ENCODE data around the gene CAST. TPM values are rescaled to one million over a fixed set of nuclear protein-coding genes. Genes with fewer than 3 reads are reported as not detected.

Gene CAST
- total and polyA plus RNA-seq, 2 donors (not counting 1 experiment from before 2014, with no cell fraction given), result 41.0 to 231 TPM

- Mint-ChIP-seq H3K9me3 (ENCODE audit: insufficient read depth) (no peaks in the 10 kb centered on the region), H3K27me3 (no peaks in the 10 kb centered on the region), H3K4me3 (no peak overlapping the region), H3K27ac (no peak overlapping the region), H3K4me1 (peaks cover 11% of the 10 kb centered on the region)
- Histone ChIP-seq H4K20me1 (ENCODE audit: control insufficient read depth, insufficient read depth, low read length, poor library complexity, severe bottlenecking) (peaks cover 16% of the 10 kb centered on the region), H3K36me3 (replicated peaks in 1 of 2; ENCODE audit: control extremely low read depth in 1 of 2, control insufficient read depth in 1 of 2, extremely low read depth in 1 of 2, insufficient read depth in 2 of 2, low read length in 1 of 2) (peaks cover 4 to 57% of the 10 kb centered on the region in 2 experiments), H3K27me3 (replicated peaks in 1 of 4; ENCODE audit: control extremely low read depth in 1 of 4, control insufficient read depth in 3 of 4, insufficient read depth in 4 of 4, low read length in 3 of 4) (no peaks in the 10 kb centered on the region), H3K27ac (ENCODE audit: low read length in 2 of 2) (no peak overlapping the region), H3K4me2 (replicated peaks; ENCODE audit: low read depth, low read length, poor library complexity, severe bottlenecking) (no peak overlapping the region), H3K9ac (ENCODE audit: low read length) (no peak overlapping the region), H2AFZ (ENCODE audit: insufficient read depth, low read depth, low read length, poor library complexity, severe bottlenecking) (no peak overlapping the region), H3K79me2 (ENCODE audit: control insufficient read depth, insufficient read depth, low read length) (no peaks in the 10 kb centered on the region), H3K4me1 (ENCODE audit: control insufficient read depth in 2 of 2, insufficient read depth in 2 of 2, low read length in 2 of 2) (peaks cover 0 to 11% of the 10 kb centered on the region in 2 donors), H3K4me3 (ENCODE audit: control extremely low read depth in 1 of 5, extremely low read depth in 1 of 5, insufficient read depth in 1 of 5, low read depth in 2 of 5, low read length in 4 of 5) (no peak overlapping the region), H3K9me3 (ENCODE audit: control extremely low read depth in 1 of 3, control insufficient read depth in 2 of 3, insufficient read depth in 1 of 3, low read length in 2 of 3) (no peaks in the 10 kb centered on the region)
- ATAC-seq (ENCODE audit: low read depth) (no peak), DNase-seq (no peak)
- CTCF ChIA-PET, result no interaction called here
- intact Hi-C loops (cut with micrococcal nuclease), result no loop called here
- POLR2A ChIA-PET, result no interaction called here
- no peak for TF ChIP-seq EZH2 (IDR thresholded peaks at IDR 0.05; ENCODE audit: borderline replicate concordance, insufficient read depth, low read depth, low read length, poor library complexity, severe bottlenecking)
- TF ChIP-seq, protein P1, sequence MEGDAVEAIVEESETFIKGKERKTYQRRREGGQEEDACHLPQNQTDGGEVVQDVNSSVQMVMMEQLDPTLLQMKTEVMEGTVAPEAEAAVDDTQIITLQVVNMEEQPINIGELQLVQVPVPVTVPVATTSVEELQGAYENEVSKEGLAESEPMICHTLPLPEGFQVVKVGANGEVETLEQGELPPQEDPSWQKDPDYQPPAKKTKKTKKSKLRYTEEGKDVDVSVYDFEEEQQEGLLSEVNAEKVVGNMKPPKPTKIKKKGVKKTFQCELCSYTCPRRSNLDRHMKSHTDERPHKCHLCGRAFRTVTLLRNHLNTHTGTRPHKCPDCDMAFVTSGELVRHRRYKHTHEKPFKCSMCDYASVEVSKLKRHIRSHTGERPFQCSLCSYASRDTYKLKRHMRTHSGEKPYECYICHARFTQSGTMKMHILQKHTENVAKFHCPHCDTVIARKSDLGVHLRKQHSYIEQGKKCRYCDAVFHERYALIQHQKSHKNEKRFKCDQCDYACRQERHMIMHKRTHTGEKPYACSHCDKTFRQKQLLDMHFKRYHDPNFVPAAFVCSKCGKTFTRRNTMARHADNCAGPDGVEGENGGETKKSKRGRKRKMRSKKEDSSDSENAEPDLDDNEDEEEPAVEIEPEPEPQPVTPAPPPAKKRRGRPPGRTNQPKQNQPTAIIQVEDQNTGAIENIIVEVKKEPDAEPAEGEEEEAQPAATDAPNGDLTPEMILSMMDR (IDR thresholded peaks at IDR 0.05), result no peak
- 100% methylated on average over 2 of the region's 3 CpGs for WGBS (ENCODE audit: insufficient coverage)
Measured at GRCh38 chr5:96736937-96737336, 74.8 kb downstream of the CAST start.

- Histone ChIP-seq H3K27me3 (replicated peaks in 1 of 4; ENCODE audit: control extremely low read depth in 1 of 4, control insufficient read depth in 3 of 4, insufficient read depth in 4 of 4, low read length in 3 of 4) (no peaks in the 10 kb centered on the region), H3K9me3 (ENCODE audit: control extremely low read depth in 1 of 3, control insufficient read depth in 2 of 3, insufficient read depth in 1 of 3, low read length in 2 of 3) (no peaks in the 10 kb centered on the region), H3K4me2 (replicated peaks; ENCODE audit: low read depth, low read length, poor library complexity, severe bottlenecking) (no peak overlapping the region), H2AFZ (ENCODE audit: insufficient read depth, low read depth, low read length, poor library complexity, severe bottlenecking) (no peak overlapping the region), H3K4me3 (ENCODE audit: control extremely low read depth in 1 of 5, extremely low read depth in 1 of 5, insufficient read depth in 1 of 5, low read depth in 2 of 5, low read length in 4 of 5) (no peak overlapping the region), H3K36me3 (replicated peaks in 1 of 2; ENCODE audit: control extremely low read depth in 1 of 2, control insufficient read depth in 1 of 2, extremely low read depth in 1 of 2, insufficient read depth in 2 of 2, low read length in 1 of 2) (peaks cover 1 to 86% of the 10 kb centered on the region in 2 experiments), H3K27ac (ENCODE audit: low read length in 2 of 2) (no peak overlapping the region), H4K20me1 (ENCODE audit: control insufficient read depth, insufficient read depth, low read length, poor library complexity, severe bottlenecking) (no peaks in the 10 kb centered on the region), H3K79me2 (ENCODE audit: control insufficient read depth, insufficient read depth, low read length) (no peaks in the 10 kb centered on the region), H3K4me1 (ENCODE audit: control insufficient read depth in 2 of 2, insufficient read depth in 2 of 2, low read length in 2 of 2) (no peaks in the 10 kb centered on the region), H3K9ac (ENCODE audit: low read length) (no peak overlapping the region)
- intact Hi-C loops (cut with micrococcal nuclease), result no loop called here
- CTCF ChIA-PET, result interaction anchor here (1.3 to 2.6 kb wide), 2 partner anchors 11 to 422 kb away, joined by 4 to 22 read pairs; no protein-coding TSS in a partner anchor
- Mint-ChIP-seq H3K27ac (no peak overlapping the region), H3K4me1 (no peaks in the 10 kb centered on the region), H3K27me3 (no peaks in the 10 kb centered on the region), H3K9me3 (ENCODE audit: insufficient read depth) (no peaks in the 10 kb centered on the region), H3K4me3 (no peak overlapping the region)
- DNase-seq (no peak), ATAC-seq (ENCODE audit: low read depth) (no peak)
- POLR2A ChIA-PET, result no interaction called here
- 100% methylated on average over 1 of the region's 3 CpGs for WGBS (ENCODE audit: insufficient coverage)
- TF ChIP-seq, protein P1 (IDR thresholded peaks at IDR 0.05), result no peak
- TF ChIP-seq EZH2 (IDR thresholded peaks at IDR 0.05; ENCODE audit: borderline replicate concordance, insufficient read depth, low read depth, low read length, poor library complexity, severe bottlenecking), result no peak
Measured at GRCh38 chr5:96741106-96741505, 78.9 kb downstream of the CAST start.
